ENCODE results near the gene RNPEPL1. TPM values are rescaled to one million over a fixed set of nuclear protein-coding genes. Genes with fewer than 3 reads are reported as not detected.

RNPEPL1 gene
- total RNA-seq, 3 donors from 2014 or later = 22.4 to 57.9 (median 42.3) TPM

GRCh38 chr2:240600451-240600961 is 32.2 kb downstream of the RNPEPL1 start:
- H3K36me3 ChIP-seq = no peaks in the 10 kb centered on the region
- no peak for DNase-seq (ENCODE audit: low spot score in 2 of 2)
- H3K27me3 ChIP-seq = no peaks in the 10 kb centered on the region
- TF ChIP-seq CTCF (IDR thresholded peaks at IDR 0.05) = no peak
- TF ChIP-seq POLR2A (IDR thresholded peaks at IDR 0.05) = no peak
- TF ChIP-seq POLR2AphosphoS5 (IDR thresholded peaks at IDR 0.05) = no peak
- H3K4me3 ChIP-seq = no peak overlapping the region
- H3K27ac ChIP-seq = no peak overlapping the region
- H3K9me3 ChIP-seq = no peaks in the 10 kb centered on the region
- intact Hi-C loops (cut with DNase I; ENCODE audit: low total_unique reads) = no loop called here
- H3K4me1 ChIP-seq = peaks cover 0 to 6% of the 10 kb centered on the region in 2 donors

- Histone ChIP-seq H3K36me3 (no peaks in the 10 kb centered on the region), H3K4me3 (no peak overlapping the region), H3K27me3 (no peaks in the 10 kb centered on the region), H3K27ac (no peak overlapping the region), H3K4me1 (peaks cover 0 to 3% of the 10 kb centered on the region in 2 donors), H3K9me3 (no peaks in the 10 kb centered on the region)
- no peak for DNase-seq (ENCODE audit: low spot score in 2 of 2)
- intact Hi-C loops (cut with DNase I; ENCODE audit: low total_unique reads) = no loop called here
- TF ChIP-seq POLR2A (IDR thresholded peaks at IDR 0.05) (no peak), CTCF (IDR thresholded peaks at IDR 0.05) (no peak), POLR2AphosphoS5 (IDR thresholded peaks at IDR 0.05) (no peak)
Measured at GRCh38 chr2:240601061-240601830, 33.0 kb downstream of the RNPEPL1 start.

GRCh38 chr2:240601831-240602160 is 33.5 kb downstream of the RNPEPL1 start:
- intact Hi-C loops (cut with DNase I; ENCODE audit: low total_unique reads) = no loop called here
- TF ChIP-seq POLR2A (IDR thresholded peaks at IDR 0.05) (no peak), POLR2AphosphoS5 (IDR thresholded peaks at IDR 0.05) (no peak), CTCF (IDR thresholded peaks at IDR 0.05) (no peak)
- Histone ChIP-seq H3K36me3 (no peaks in the 10 kb centered on the region), H3K27ac (no peak overlapping the region), H3K4me3 (no peak overlapping the region), H3K4me1 (no peaks in the 10 kb centered on the region), H3K27me3 (no peaks in the 10 kb centered on the region), H3K9me3 (no peaks in the 10 kb centered on the region)
- DNase-seq (ENCODE audit: low spot score in 2 of 2) = no peak

GRCh38 chr2:240602266-240603050 is 34.2 kb downstream of the RNPEPL1 start:
- no peak overlapping the region for H3K4me3 ChIP-seq
- H3K36me3 ChIP-seq = no peaks in the 10 kb centered on the region
- intact Hi-C loops (cut with DNase I; ENCODE audit: low total_unique reads) = no loop called here
- H3K4me1 ChIP-seq = no peaks in the 10 kb centered on the region
- no peak for TF ChIP-seq CTCF (IDR thresholded peaks at IDR 0.05)
- TF ChIP-seq POLR2A (IDR thresholded peaks at IDR 0.05) = no peak
- TF ChIP-seq POLR2AphosphoS5 (IDR thresholded peaks at IDR 0.05) = no peak
- H3K9me3 ChIP-seq = no peaks in the 10 kb centered on the region
- H3K27ac ChIP-seq = no peak overlapping the region
- DNase-seq (ENCODE audit: low spot score in 2 of 2) = peak in 1 of 2 donors; percentile 39
- no peaks in the 10 kb centered on the region for H3K27me3 ChIP-seq

Measured in breast epithelium (tissue), 4 donors.